Glutamatergic neuron (in vitro differentiated cells): ENCODE data around the gene IKBKG. TPM values are rescaled to one million over a fixed set of nuclear protein-coding genes. Genes with fewer than 3 reads are reported as not detected.
A peak's percentile ranks its signal among the peaks of the same experiment; 100 is the strongest.
"Not testable (repeated sequence)": the region's sequence is repeated elsewhere in the genome, so short reads cannot be mapped to it uniquely, and the experiment has no call there.

Source experiments
- DNase-seq: peaks from one replicate; pipeline ENCODE4 v3.0.0; 2022
- H3K27ac Mint-ChIP-seq: one replicate; pipeline ENCODE4 v1.8.0; 2020; ENCODE audit warnings: mild to moderate bottlenecking, mixed read lengths, inconsistent platforms; ENCODE audit not compliant: unreplicated experiment
- H3K27me3 Mint-ChIP-seq: one replicate; pipeline ENCODE4 v1.8.0; 2020; ENCODE audit warnings: mild to moderate bottlenecking, moderate library complexity, mixed read lengths, inconsistent platforms; ENCODE audit not compliant: unreplicated experiment
- H3K36me3 Mint-ChIP-seq: one replicate; pipeline ENCODE4 v1.8.0; 2020; ENCODE audit warnings: mild to moderate bottlenecking, mixed read lengths, inconsistent platforms; ENCODE audit not compliant: unreplicated experiment
- H3K4me1 Mint-ChIP-seq: one replicate; pipeline ENCODE4 v1.8.0; 2020; ENCODE audit warnings: mild to moderate bottlenecking, low read depth, mixed read lengths, inconsistent platforms; ENCODE audit not compliant: unreplicated experiment
- H3K4me3 Mint-ChIP-seq: one replicate; pipeline ENCODE4 v1.8.0; 2020; ENCODE audit warnings: mild to moderate bottlenecking, mixed read lengths, inconsistent platforms; ENCODE audit not compliant: unreplicated experiment
- H3K9me3 Mint-ChIP-seq: one replicate; pipeline ENCODE4 v1.8.0; 2020; ENCODE audit warnings: mild to moderate bottlenecking, moderate library complexity, mixed read lengths, inconsistent platforms; ENCODE audit not compliant: unreplicated experiment
- total RNA-seq: library from RNA; stranded (reverse); fragmentation: NEBNext Ultra II Directional; extraction: Animal tissue kit (Norgen Biotek cat#: 25700); gene quantifications from one replicate; pipeline ENCODE4 v1.2.1, GENCODE V29; 2021; ENCODE audit not compliant: unreplicated experiment
- TF ChIP-seq, protein P1 (sequence below): fragments of 200-600 bp; sonication (generic); IDR thresholded peaks from one replicate; pipeline ENCODE4 v1.5.0; 2021; ENCODE audit not compliant: partially characterized antibody, unreplicated experiment

IKBKG gene
- total RNA-seq, 1 donor from 2014 or later = 27.6 TPM

DNA sequence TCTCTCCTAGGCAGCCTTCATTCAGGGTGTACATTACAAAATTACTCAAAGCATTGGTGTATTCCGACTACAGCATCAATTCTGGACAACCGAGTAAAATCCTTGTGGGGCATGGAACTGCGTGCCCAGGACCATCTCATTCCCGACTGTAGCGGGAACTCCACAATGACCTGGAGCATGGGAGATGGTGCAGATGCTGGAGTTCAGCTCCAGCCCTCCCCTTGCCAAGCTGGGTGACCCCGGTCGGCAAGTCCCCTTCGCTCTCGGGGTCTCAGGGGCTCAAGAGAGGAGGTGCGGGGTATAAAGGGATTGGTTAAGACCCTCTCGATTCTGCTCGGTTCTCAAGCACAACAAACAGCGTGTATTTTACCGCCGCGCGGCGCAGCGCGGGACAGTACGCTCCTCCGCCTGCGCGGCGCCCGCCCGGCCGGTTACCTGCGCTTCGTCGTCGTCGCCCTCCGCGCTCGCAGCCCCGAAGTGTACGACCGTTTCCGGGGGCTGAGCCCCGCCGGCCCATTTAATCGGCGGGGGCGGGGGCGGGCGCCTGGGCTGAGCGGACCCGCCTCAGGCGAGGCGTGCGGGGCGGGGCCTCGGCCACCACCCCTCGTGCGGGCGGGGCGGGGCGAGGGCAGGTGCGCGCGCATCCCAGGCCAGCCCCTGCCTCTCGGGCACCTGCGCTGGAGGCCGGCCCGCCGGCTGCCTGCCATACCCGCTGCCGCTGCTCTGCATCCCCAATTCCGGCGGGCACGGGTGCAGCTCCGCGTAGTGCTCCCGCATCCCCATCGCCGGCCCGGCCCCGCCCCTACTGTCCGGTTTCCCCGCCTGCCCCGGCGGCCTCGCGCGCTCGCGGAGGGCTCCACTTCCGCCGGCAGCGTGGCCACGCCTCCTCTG lies 821 bp upstream of the IKBKG start, which contains the start of gene G6PD:
G6PD (minus strand) TSS at position 493 of the 891 bp plus-strand sequence. CDS start 691 bp downstream, outside the sequence.
- no peaks in the 10 kb centered on the region for H3K27me3 Mint-ChIP-seq
- H3K4me1 Mint-ChIP-seq = peaks cover 4% of the 10 kb centered on the region
- H3K9me3 Mint-ChIP-seq = peaks cover 6% of the 10 kb centered on the region
- H3K4me3 Mint-ChIP-seq = peak within 1 kb of the TSS; percentile 97
- H3K27ac Mint-ChIP-seq = peak within 1 kb of the TSS; percentile 89
- H3K36me3 Mint-ChIP-seq = no peaks in the 10 kb centered on the region
- TF ChIP-seq, protein P1, sequence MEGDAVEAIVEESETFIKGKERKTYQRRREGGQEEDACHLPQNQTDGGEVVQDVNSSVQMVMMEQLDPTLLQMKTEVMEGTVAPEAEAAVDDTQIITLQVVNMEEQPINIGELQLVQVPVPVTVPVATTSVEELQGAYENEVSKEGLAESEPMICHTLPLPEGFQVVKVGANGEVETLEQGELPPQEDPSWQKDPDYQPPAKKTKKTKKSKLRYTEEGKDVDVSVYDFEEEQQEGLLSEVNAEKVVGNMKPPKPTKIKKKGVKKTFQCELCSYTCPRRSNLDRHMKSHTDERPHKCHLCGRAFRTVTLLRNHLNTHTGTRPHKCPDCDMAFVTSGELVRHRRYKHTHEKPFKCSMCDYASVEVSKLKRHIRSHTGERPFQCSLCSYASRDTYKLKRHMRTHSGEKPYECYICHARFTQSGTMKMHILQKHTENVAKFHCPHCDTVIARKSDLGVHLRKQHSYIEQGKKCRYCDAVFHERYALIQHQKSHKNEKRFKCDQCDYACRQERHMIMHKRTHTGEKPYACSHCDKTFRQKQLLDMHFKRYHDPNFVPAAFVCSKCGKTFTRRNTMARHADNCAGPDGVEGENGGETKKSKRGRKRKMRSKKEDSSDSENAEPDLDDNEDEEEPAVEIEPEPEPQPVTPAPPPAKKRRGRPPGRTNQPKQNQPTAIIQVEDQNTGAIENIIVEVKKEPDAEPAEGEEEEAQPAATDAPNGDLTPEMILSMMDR = no peak
- DNase-seq = peak; percentile 76

DNA sequence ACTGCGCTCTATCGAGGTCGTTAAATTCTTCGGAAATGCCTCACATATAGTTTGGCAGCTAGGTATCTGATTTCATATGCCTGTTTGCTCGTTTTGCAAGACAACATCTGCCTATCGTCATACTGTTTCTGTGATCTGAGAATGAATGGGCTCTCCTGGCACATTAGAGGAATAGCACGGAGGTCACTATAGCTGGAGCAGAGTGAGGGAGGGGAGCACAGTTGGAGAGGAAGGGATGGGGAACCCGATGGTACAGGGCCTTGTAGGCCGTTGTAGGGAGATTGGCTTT lies 552 bp downstream of the IKBKG start:
- no peaks in the 10 kb centered on the region for H3K36me3 Mint-ChIP-seq
- peaks cover 6% of the 10 kb centered on the region for H3K9me3 Mint-ChIP-seq
- DNase-seq = no peak
- H3K27ac Mint-ChIP-seq = peak overlapping the region; percentile 89
- peak overlapping the region; percentile 97 for H3K4me3 Mint-ChIP-seq
- H3K27me3 Mint-ChIP-seq = no peaks in the 10 kb centered on the region
- TF ChIP-seq, protein P1 = no peak
- peaks cover 4% of the 10 kb centered on the region for H3K4me1 Mint-ChIP-seq

DNA sequence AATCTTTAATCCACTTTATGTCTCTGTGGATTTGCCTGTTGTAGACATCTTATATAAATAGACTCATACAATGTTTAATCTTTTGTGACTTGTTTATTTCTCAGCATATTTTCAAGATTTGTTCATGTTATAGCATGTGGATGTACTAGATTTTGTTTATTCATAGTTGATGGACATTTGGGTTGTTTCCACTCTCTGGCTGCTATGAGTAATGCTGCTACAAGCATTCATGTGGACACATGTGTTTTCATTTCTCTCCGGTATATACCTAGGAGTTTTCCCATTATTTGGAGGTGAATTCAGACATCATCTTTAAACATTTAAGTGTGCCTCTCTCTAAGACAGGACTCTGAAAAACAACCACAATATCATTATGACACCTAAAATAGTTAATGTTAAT lies 2.3 kb downstream of the IKBKG start:
- TF ChIP-seq, protein P1 = no peak
- Mint-ChIP-seq H3K4me1 (peaks cover 4% of the 10 kb centered on the region), H3K9me3 (peaks cover 6% of the 10 kb centered on the region), H3K27ac (no peak overlapping the region), H3K36me3 (no peaks in the 10 kb centered on the region), H3K4me3 (no peak overlapping the region), H3K27me3 (no peaks in the 10 kb centered on the region)
- DNase-seq = no peak

DNA sequence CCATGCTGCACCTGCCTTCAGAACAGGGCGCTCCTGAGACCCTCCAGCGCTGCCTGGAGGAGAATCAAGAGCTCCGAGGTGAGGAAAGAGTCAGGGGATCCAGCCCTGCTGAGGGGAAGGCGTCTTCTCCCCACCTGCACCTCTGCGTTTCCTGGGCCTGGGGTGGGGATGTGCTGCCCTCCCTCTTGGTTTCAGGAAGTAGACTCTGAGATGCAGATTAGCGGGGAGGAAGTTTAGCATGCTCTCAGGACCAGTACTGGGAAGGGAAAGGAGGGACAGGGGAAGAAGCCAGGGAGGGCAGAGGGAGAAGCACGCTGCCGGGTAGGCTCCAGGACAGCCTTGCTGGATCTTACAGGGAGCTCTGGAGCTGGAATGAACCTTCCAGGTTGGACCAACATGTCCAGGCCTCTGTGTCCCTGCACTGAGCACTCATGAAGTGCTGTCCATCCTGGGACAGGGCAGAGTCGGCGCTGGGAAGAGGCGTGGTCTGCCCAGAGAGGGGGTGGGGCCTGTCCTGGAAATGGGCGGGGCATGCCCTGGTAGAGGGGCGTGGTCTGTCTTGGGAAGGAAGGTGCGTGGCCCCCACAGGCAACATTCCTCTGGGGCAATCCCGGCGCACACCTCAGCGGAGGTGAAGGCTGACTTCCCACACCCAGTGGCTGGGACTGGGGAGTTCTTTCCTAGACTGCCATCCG lies 4.8 kb downstream of the IKBKG start:
- not testable (repeated sequence) for H3K27ac Mint-ChIP-seq, DNase-seq, H3K27me3 Mint-ChIP-seq, H3K36me3 Mint-ChIP-seq, H3K4me3 Mint-ChIP-seq, H3K4me1 Mint-ChIP-seq, H3K9me3 Mint-ChIP-seq

DNA sequence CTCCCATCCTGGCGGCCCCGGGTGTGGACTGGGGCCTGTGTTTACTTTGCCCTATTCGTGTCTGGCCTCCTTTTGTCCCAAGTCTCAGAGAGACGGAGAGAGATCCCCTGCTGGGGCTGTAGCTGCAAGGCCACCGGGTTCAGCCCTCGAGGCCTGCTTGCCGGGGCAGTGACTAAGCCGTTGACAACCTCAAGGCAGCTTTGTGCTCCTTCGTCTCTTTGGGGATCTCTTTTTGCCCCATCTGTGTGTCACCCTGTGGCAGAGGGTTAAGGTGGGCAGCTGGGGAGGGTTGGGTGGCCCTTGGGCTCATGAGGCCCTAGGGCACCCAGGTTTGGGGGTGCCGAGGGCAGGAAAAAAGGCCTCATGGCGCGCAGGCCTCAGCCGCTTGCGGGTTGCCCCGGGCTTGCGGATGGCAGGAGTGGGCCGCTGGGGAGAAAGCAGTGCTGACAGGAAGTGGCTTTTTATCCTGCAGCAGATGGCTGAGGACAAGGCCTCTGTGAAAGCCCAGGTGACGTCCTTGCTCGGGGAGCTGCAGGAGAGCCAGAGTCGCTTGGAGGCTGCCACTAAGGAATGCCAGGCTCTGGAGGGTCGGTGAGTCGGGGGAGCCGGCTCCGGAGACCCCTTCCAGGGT lies 10.8 kb downstream of the IKBKG start:
- not testable (repeated sequence) for H3K36me3 Mint-ChIP-seq, H3K4me3 Mint-ChIP-seq, H3K27ac Mint-ChIP-seq, H3K27me3 Mint-ChIP-seq, H3K4me1 Mint-ChIP-seq, H3K9me3 Mint-ChIP-seq, DNase-seq

DNA sequence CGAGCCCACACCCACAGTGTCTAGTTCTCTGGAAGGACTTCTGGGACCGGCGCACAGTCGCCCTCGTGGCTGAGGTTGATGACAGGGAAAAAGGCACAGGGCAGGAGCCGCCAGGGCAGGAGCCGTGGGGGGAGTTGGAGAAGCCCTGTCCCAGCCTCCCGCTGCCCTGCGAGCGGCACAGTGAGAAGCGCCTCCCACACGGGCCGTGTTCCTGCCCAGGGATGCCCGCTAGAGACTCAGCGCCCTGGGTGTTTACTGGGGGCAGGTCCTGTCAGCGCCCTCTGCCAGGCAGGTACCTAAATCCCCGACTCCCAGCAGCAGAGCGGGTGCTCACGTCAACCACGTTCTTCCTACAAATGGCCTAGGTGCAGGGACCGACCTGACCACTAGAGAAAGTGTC lies 11.5 kb downstream of the IKBKG start:
- not testable (repeated sequence) for H3K9me3 Mint-ChIP-seq, H3K4me1 Mint-ChIP-seq, H3K27me3 Mint-ChIP-seq, H3K36me3 Mint-ChIP-seq, H3K27ac Mint-ChIP-seq, H3K4me3 Mint-ChIP-seq, DNase-seq

DNA sequence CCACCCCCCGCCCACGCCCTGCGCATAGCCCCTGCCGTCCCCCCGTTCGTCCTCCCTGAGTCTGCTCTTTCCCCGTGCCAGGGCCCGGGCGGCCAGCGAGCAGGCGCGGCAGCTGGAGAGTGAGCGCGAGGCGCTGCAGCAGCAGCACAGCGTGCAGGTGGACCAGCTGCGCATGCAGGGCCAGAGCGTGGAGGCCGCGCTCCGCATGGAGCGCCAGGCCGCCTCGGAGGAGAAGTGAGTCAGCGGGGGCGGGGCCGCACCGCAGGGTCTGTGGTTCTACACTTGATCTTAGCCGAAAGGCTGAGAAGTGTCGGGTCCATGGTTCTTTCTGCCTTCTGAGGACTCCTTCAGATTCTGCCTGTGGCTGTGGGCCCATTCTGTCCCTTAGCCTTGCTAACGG lies 12.9 kb downstream of the IKBKG start:
- not testable (repeated sequence) for H3K27me3 Mint-ChIP-seq, H3K4me1 Mint-ChIP-seq, H3K36me3 Mint-ChIP-seq, DNase-seq, H3K4me3 Mint-ChIP-seq, H3K9me3 Mint-ChIP-seq, H3K27ac Mint-ChIP-seq

DNA sequence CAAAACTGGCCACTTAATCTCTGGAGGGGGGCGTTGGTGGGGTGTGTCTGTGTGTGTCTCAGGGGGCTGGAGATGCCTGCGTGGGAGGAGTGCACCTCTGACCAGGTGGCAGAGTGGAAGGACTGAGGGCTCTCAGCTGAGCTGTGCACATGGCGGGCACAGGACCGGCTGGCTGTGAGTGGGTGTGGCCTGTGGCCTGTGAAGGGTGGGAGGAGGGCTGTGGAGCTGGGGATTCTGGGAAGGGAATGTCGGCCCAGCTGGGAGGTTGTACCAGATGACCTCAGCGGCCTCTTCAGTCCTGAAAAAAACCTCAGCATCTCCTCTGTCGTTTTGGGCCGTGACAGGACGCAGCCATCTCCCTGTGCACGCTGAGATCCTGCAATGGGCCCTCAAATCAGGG lies 14.9 kb downstream of the IKBKG start:
- DNase-seq, H3K27ac Mint-ChIP-seq, H3K4me3 Mint-ChIP-seq, H3K9me3 Mint-ChIP-seq, H3K4me1 Mint-ChIP-seq, H3K27me3 Mint-ChIP-seq, H3K36me3 Mint-ChIP-seq: not testable (repeated sequence)

DNA sequence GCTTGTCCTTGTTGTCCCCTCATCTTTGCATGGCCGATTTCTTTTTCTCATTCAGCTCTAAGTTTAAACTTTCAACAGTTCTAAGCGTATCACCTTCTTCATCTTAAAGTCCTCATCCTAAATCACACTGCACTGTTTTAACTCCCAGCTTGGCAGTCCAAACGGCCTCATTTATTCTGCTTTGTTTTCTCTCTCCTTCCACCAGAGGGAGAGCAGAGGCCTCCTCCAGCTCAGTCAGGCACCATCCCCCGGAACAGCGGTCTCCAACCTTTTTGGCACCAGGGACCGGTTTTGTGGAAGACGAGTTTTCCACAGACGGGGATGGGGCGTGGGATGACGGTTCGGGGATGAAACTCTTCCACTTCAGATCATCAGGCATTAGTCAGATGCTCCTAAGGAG lies 22.9 kb downstream of the IKBKG start:
- not testable (repeated sequence) for DNase-seq, H3K4me3 Mint-ChIP-seq, H3K9me3 Mint-ChIP-seq

More for the DNA sequence above, 22.9 kb downstream of the IKBKG start:
- H3K27me3 Mint-ChIP-seq, H3K27ac Mint-ChIP-seq, H3K36me3 Mint-ChIP-seq, H3K4me1 Mint-ChIP-seq: not testable (repeated sequence)
